GM21619 (cell line): ENCODE data around the gene RCOR2.

Source experiments
- ATAC-seq: cut with Tn5 transposase; IDR thresholded peaks from one replicate; pipeline ENCODE4 v1.9.1; 2021; ENCODE audit not compliant: unreplicated experiment

RCOR2 gene

DNA sequence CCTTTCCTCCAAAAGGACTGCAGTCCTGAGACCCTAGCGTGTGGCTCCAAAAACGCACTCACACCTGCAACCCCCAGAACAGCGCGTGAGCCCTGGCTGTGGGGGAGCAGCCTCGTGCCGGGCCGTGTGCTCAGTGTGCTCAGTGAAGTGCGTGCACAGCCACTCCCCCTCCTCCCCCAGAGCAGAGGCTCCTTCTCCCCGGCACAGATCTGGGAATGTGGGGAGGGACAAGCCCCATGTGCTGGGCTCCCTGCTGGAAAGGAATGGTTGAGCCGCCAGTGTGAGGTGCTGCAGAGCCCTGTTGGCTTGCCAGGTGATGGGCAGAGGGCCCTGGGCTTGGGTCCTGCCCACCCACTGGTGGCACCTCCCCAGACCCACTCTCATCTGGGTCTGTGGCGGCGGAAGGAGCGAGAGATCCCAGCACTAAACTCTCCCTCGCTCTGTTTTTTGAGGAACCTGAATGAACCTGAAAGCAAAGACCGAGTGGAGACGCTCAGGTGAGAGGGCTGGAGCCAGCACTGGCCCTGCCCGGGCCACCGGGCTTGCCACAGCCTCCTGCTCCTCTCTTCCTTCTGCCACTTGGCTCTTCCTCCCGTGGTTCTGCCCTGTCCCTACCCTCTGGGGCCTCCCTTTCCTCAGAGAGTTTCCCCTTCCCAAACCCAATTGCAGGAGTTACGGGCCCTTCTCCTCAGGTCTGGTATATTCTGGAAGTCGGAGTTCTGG, 9.0 kb downstream of the RCOR2 start:
- ATAC-seq, result no peak

DNA sequence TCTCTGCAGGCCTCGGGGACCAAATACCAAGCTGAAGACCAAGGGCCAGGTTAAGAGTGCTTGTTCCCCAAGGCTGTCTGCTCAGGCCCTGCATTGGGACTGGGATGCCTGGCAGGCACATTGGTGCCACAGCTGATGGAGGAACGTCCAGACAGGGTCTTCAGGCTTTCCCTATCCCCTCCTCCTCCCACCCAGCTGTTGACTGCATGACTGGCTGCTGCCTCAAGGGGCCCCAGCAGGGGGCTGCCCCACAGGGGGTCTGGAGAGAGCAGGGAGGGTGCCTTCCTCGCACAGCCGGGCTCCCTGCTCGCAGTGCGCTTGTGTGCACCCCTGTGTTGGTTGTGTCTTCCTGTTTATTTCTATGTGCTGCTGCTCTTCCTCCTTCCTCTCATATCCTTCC, 9.9 kb downstream of the RCOR2 start:
- no peak for ATAC-seq

DNA sequence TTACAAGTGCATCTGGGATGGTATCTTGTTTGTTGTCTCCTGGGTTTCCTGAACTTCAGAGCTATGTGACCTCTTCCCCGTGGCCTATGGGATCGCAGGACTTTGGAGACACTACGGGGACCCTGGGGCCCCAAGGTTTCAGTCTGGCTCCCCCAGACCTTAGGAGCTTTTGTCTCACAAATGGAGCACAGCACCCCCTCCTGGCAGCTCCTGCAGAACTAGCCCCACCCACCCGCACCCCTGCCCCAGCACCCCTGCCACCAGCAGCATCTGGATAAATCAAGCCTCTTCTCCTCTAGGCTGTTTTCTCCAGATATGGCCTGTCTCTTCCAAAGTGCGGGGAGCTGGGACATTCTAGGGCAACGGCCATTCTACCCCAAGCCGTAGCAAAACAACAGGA, 10.4 kb downstream of the RCOR2 start:
- no peak for ATAC-seq

DNA sequence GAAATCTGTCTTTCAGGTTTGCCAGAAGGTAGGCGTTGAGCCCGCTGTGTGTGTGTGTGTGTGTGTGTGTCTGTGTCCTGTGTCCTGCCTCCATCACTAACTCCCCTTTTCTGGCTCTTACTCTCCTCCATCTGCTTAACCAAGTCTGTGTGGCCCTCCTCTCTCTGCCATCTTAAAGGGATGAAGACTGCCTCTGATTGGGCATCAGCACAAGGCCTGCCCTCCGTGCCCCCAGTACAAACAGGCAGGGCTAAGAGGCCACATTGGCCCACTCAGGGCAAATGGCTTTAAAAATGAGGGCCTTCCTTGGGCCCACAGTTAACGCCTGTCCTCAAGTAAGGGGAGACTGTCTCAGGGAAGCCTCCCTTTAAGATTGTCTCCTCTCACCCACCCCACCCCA, 10.9 kb downstream of the RCOR2 start:
- ATAC-seq, result no peak

DNA sequence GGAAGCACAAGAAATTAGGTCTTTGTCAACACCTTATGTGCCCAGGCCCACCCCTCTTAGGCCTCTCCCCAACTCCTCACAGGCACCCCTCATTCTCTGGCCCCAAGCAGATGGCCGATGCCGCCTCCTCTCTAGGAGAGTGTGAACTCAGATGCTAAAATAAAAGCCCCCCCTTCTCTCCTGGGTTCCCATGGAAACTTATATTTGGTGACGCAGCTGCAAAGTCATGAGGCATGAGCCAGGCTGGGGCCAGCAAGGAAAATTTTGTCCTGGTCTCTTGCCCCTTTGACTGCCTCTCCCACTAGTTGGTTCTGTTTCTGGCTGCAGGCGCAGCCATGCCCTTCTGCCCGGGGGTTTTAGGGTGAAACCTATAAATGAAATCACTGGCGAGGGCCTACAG, 11.8 kb downstream of the RCOR2 start:
- no peak for ATAC-seq

DNA sequence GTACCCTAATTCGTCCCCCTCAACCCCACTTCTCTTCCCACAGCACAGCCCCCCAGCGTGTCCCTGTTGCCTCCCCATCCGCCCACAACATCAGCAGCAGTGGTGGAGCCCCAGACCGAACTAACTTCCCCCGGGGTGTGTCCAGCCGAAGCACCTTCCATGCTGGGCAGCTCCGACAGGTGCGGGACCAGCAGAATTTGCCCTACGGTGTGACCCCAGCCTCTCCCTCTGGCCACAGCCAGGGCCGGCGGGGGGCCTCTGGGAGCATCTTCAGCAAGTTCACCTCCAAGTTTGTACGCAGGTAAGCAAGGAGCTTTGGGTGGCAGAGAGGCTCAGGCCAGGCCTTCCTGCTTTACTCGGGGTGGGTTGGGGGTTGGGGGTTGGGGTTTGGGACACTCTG, 12.2 kb downstream of the RCOR2 start:
- ATAC-seq, result no peak

DNA sequence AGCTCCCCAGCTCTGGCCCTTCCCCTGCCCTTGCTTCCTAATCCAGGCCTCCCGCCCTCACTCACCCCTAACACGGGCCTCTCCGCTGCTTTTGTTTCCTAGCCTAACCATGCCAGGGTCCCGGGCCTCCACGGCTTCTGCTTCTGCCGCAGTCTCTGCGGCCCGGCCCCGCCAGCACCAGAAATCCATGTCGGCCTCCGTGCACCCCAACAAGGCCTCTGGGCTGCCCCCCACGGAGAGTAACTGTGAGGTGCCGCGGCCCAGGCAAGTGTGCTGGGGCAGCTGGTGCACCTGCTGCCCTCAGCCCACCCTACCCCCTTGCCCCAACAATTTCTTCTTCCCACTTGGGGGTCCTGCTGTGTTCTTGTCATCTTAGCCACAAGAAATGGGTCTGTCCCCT, 13.1 kb downstream of the RCOR2 start:
- ATAC-seq, result no peak

DNA sequence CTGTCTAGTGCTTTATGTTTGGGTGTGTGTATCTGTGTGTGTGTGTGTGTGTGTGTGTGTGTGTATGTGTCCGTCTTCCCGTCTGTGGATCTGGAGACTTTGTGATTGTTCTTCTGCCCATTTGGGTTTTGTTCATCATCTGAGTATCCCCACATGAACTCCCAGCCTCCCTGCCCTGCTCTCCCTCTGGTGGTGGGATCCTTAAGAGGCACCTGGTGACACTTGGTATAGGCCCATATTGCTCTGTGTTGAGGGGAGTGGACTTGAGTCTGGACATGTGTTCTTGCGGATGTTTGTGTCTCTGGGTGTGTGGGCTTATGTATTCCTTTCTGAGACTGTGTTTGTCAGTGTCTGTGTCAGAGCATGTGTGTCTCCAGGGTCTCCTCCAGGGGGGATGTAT, 15.3 kb downstream of the RCOR2 start:
- ATAC-seq, result no peak

DNA sequence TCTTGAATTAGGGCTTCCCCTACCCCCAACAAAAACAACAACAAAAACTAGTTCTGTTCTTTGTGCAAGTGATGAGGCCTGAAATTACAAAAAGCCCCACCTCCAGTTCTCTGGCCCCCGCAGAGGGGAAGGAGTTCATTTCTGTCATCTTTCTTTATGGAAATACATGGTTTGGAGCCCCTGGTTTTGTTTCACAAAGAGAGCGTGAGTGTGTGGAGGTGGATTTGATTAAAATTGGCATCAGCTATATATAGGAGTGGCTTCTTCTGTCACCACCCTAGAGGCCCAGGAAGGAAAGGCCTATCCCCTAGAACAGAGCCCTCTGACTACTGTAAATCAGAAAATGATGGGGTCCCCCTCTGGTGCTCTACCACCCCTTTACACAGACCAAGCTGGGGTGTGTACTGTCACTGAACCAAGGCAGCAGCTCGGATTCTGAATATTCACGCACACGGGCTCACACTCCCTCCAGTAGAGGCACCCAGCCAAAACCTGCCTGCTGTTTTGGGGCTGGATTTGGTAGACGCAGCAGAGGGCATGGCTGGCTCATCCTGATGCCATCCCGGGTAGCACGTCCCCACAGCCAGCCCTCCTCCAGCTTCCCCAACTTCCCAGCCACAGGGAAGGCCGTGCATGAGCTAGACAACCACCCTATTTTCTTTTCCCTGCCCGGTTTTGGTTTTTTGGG, 19.4 kb downstream of the RCOR2 start:
- no peak for ATAC-seq

DNA sequence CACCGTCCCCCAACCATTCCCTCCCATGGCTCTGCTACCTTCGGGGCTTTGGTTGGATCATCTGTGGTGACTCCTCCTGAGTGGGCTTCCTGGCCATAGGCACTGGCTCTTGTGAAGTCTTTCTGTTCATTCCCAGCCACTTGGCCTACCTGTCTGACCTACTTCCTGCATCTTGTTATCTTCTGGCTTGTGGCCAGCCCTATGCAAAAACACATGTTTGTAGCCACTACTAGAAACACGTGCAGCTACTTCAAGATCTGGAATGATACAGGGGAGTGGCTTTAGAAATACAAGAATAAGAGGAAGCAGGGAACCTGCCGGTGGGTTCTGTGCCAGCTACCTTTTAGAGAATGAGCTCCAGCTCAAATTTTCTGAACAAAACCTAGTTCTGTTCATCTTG, 20.9 kb downstream of the RCOR2 start:
- ATAC-seq, result no peak

DNA sequence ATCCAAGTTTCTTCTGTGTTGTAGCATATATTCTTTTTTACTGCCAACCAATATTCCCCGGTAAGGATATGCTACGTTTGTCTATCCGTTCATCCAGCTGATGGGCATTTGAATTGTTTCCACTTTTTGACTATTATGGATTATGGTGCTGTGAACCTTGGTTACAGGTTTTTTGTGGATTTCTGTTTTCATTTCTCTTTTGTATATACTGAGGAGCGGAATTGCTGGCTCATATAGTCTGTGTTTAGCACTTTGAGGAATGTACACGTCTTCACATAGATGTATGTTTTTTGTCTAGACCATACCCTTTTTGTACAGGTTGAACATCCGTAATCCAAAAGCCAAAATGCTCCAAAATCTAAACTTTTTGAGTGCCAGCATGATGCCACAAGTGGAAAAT, 23.6 kb downstream of the RCOR2 start:
- no peak for ATAC-seq

DNA sequence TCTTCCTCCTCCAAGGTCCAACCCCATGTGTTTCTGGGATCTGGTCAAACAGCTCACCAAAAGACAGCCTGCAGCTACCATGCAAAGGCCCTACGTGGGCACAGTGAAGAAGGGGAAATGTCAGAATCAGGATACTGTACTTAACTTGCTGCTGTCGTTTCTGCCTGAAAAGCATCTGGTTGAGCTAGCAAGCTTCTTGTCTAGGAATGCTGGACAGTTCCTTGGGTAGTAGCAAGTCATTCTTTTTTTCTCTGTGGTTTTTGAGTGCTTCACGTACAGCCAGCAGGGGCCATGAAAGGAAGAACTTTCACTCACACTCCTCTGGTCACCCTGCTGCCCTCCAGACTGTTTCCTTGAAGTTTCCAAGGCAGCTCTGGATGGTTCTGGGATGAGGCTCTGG, 24.7 kb downstream of the RCOR2 start:
- ATAC-seq, result no peak

DNA sequence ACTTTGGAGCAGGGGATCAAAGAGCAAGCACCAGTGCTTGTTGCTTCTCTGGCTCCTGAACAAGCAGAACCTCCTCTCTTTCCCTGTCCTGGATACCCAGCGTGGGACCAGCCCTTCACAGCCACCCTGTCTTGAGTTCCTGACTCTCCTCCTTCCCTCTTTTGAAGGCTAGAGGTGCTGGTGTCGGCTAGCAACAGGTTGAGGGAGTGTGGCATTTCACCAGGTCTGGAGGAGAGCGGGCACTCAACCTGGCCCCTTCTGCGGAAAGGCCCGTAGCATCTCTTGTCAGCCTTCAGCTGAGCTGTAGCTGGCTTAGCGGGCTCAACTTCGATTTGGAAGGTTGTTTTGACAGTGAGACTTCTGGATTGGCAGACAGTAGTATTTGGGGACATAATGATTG, 26.6 kb downstream of the RCOR2 start:
- no peak for ATAC-seq

DNA sequence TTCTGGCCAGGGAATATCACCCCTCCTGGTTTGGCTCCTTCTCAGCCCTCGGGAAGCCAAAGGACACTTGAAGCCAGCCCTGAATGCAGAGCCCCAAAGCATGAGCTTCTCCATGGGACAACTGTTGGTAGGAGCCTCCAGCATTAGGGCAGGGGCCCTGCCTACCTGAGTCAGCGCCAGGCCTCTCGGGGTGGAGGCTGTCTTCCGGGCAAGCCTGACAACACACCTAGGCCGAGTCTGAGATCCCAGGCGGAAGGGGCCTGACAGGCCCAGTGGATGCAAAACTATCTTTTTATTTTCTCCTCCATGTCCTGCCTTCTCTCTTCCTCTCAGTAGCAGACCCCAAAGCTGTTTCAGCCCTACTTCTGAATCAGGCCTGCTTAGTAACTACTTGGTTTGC, 27.6 kb downstream of the RCOR2 start:
- no peak for ATAC-seq

DNA sequence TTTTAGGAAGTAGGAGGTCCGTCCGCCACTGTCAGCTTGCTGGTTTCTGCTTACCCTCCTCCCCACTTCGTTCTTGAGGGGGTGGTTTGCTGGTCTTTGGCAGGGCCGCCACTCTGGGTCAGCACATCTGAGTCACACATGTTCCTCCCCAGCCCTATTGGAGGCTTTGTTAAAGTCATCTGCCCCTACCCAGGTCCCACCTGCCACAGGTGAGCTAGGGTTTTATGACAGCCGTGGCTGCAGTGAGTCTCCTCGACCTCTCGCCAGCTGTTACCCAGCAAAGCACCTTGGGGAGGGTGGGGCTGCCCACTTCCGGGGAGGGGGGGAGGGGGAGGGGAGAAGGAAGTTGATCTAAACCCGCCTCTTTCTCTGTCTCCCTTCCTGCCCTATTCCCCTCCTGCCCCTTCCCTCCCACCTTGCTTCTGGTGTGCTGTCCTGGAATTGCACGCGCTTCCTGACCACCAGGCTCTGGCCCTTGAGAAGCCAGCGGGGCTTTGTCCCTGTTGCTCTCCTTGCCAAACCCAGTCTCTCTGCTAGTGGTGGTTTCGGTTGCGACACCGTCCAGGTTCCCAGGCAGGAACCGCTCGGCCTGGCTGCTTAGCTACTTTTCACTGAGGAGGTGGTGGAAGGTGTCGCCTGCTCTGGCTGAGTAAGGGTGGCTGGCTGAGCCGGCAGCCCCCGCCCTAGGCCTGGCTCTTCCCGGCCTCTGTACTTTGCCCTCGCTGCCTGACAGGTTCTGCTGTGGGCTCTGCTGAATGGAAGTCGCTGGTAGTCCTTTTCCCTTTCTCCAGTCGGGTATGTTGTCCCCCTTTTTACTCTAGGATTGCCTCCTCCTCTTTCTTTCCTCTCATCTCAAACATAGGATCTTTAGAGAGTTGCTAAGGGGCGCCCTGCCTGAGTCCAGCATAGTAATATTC, 28.5 kb downstream of the RCOR2 start:
- ATAC-seq, result peak; percentile 52

DNA sequence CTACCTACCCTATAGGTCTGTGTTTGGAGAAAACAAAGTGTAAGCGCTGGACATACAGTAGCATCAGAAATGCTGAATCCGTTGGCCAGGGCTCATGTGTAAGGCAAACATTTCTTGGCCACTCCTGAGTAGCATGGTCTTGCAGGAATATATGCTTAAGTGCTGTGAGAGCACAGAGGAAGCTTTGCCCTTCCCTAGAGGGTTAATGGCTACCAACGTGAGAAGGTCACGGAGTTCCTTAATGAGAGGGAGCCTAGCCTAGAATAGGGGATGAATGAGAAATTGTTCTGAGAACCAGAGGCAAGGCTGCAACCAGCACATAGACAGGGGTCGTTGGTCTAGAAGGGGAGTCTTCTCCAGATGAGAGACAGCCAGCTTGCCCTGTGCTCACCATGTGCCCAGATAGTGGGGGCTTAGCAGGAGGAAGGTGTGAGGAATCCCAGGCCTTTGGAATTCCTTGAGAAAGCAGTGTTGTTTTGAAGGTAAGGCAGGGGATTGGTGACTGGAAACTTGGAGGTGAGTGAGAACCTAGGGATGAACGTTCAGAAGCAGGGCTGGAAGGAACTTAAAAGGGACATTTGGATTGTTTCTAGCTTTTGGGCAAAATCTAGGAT, 29.5 kb downstream of the RCOR2 start:
- no peak for ATAC-seq

DNA sequence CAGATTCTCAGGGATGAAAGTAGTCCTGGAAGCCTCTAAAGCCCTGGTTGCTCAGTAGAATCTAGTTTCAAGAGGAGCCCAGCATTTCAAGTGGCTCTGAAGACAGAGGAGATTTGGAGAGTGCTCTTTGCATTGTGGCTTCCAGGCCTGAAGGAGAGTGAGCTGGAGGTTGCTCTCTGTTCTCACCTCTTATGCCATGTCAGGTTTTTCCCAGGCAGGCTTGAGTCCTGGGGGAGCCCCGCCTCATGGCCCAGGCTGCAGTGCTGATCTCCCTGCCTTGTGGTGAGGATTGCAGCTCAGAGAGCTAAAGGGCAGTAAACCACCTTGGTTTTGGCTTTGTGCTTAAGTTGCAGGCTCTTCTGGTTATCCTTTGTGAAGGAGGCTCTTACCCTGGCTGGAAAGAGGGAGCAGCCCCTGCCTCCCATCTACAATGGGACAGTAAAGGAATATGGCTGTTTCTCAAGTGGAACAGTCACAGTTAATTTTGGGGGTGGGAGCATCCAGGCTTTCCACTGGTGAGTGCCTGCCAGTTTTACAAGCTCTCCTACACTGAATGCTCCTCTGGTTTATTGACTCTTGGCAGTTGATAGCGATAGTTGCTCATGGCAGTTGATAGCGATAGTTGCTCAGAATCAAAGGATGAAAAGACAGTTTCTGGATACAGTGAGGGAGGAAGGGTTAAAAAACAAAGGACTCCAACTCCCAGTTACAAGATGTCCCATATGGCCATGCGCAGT, 32.6 kb downstream of the RCOR2 start:
- ATAC-seq, result no peak

DNA sequence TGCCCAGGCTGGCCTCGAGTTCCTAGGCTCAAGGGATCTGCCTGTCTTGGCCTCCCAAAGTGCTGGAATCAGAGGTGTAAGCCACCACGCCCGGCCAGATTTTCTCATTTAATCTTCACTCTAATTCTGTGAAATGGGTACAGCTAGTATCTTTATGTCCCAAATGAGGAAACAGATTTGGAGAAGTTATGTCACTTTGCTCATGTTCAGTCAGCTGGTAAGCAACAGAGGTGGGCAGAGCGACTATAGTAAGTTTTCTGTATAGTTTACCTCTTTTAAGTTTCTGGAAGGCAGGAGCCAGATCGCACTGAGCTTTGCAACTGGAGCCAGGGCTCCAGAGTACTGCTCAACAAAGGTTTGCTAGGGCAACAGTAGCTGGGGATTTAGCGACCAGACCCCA, 33.2 kb downstream of the RCOR2 start:
- no peak for ATAC-seq

DNA sequence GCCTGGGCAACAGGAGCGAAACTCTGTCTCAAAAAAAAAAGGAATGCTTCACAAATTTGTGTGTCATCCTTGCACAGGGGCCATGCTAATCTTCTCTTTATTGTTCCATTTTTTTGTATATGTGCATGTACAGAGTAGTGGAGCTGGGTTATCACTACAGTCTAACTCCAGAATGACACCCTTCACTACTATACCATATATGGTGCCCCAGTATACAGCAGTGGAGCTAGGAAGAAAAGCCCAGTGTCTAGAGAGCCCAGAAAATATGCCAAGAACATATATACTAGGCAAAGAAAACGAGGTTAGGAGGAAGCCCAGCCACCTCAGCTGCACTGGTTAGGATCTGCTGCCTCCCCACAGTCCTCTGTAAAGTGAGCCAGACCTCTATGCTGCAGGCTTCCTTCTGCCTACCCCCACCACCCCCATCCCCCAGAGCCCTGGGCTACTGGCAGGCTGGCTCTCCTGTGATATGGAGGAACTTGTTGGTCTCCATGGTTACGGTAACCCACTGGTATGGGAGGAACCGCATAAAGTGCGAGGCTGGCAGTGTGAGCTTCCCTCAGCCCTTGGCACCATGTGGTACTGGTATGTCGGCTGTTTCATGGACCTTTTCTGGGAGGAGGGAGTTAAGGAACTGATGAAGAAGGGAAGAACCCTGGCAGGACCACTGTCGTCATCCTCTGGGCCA, 34.3 kb downstream of the RCOR2 start:
- no peak for ATAC-seq

DNA sequence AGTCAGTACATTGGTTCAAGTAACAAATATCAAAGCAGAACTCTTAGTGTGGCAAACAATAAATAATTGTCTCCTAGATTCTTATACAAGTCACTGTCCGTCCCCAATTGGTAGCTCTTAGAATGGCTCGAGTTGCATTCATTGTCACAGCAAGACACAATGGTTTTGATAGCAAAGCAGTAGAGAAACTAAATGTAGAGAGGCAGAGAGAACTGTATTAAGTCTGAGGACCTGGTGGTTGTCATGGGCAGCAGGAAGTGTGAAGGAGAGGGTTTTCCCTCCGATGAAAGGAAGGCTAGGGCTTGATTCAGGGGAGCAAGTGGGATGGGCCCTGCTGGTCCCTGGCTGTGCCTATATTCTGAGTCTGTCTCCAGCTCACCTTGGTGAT, 36.6 kb downstream of the RCOR2 start:
- ATAC-seq, result no peak
